ENCODE measurements around the gene SLC30A4.

Gene SLC30A4

DNA sequence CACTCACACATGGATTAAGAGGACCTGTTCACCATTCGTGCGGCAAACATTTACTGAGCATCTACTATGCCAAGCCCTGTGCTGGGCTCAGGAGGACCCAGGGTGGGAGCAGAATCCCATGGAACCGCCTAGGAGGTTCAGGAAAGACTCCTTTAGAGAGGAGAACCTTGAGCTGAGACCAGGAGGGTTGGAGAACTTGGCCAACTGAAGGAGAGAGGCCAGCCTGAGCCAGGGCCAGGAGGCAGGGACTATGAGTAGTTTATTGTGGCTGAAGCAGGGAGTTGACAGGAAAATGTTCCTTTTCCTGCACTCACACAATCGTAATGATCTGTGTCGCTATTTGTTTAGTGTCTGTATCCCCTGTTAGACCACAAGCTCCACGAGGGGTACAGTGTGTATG is 71.3 kb downstream of the SLC30A4 start:
- no peak overlapping the region for H3K4me3 ChIP-seq (ENCODE audit: low read depth, low read length)
- TF ChIP-seq, protein P1, sequence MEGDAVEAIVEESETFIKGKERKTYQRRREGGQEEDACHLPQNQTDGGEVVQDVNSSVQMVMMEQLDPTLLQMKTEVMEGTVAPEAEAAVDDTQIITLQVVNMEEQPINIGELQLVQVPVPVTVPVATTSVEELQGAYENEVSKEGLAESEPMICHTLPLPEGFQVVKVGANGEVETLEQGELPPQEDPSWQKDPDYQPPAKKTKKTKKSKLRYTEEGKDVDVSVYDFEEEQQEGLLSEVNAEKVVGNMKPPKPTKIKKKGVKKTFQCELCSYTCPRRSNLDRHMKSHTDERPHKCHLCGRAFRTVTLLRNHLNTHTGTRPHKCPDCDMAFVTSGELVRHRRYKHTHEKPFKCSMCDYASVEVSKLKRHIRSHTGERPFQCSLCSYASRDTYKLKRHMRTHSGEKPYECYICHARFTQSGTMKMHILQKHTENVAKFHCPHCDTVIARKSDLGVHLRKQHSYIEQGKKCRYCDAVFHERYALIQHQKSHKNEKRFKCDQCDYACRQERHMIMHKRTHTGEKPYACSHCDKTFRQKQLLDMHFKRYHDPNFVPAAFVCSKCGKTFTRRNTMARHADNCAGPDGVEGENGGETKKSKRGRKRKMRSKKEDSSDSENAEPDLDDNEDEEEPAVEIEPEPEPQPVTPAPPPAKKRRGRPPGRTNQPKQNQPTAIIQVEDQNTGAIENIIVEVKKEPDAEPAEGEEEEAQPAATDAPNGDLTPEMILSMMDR (IDR thresholded peaks at IDR 0.05; ENCODE audit: low read depth, low read length) = no peak

DNA sequence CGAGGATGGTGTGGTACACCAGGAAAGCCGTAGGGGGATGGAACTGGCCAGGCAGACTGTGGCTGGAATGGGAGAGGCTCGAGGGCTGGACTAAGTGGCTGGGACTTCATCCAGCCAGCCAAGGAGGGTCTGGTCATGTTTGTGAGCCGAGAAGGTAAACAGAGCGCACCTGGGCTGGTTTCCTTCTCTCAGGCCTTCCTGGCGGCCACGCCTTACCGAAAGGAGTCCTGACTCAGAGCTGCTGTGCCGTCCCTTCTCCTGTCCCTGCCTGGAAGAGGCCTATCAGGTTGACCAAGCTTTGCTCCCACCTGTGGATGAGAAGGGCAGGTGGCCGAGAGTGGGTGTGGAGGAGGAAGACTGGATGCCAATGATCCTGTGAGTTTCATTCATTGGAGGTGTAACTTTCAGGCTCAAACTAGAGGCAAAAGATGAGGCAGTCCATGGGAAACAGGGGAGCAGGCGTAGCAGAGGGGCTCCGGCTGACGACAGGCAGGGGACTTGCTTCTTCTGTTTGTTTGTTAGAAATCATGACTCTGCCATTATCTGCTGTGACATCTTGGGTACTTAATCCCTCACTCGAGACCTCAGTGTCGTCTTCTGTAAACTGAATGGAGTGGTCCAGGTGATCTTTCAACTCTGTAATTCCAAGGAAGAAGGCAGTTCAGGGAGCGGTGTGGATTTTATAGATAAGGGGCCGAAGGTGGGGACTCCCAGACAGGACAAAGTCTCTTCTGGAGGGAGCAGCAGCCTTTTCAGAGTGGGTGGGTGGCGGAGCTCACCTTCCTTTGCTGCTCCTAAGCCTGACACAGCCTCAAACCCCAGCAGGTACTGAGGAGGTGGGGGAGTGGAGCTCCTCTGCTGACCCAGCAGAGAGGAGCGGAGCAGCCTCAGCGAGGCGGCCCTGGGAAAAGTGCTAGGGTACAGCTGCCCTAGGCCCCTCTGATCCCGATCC is 72.4 kb downstream of the SLC30A4 start:
- TF ChIP-seq, protein P1 (IDR thresholded peaks at IDR 0.05; ENCODE audit: low read depth, low read length) = no peak
- H3K4me3 ChIP-seq (ENCODE audit: low read depth, low read length) = no peak overlapping the region

DNA sequence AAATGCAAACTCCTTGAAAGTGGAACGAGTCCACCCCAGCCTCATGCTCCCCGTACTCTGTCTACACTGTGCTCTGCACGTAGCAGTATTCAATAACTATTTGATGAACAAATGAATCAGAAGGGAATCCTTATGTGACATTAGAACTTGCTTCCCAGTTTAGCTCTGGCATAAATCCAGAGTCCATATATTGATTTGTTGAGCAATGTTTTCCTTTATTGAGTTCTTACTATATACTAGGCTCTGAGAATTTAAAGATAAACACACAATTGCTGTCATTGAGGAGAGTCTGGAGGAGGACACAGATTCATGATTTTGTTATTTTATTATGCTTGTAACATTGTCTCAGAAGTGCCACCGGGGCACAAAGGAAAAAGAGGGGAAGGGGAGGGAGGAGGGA is 73.2 kb downstream of the SLC30A4 start:
- TF ChIP-seq, protein P1 (IDR thresholded peaks at IDR 0.05; ENCODE audit: low read depth, low read length) = no peak
- H3K4me3 ChIP-seq (ENCODE audit: low read depth, low read length) = no peak overlapping the region

DNA sequence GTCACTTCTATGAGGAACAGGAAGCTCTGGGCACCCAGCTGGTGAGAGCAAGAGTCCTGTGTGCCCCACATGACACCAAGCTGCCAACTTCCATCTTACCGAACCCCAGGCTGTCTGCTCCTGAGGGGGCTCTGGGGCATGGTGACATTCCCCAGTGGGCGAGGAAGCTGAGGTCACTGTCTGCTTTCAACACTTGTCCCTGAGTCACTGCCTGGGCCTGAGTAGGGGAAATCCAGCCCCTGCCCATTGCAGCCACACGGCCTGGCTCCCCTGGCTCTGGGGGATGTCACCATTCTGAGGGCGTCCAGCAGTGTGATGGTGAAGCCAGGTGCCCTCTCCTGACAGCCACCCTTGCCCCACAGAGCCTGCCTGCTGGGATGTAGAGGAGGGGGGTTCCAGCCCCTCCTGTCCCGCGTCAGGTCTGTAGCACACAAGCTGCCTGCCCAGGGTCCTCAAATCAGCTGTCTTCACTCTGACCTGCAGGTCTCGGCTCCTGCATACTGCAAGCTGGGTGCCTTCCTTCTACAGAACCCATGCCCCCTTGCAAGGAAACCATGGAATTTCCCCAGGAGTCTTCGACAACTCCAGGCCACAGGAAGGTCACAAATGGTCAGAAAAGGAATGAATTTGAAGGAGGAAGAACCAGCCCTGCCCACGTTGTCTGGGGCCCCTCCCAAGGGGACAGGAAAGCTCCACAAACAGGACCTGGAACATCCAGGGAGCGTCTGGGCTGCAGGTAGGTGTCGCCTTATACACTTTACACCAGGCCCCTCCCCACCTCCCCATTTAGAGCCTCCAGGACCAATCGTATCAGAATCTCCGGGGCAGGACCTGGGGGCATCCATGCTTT is 74.3 kb downstream of the SLC30A4 start:
- TF ChIP-seq, protein P1 (IDR thresholded peaks at IDR 0.05; ENCODE audit: low read depth, low read length) = no peak
- H3K4me3 ChIP-seq (ENCODE audit: low read depth, low read length) = no peak overlapping the region

DNA sequence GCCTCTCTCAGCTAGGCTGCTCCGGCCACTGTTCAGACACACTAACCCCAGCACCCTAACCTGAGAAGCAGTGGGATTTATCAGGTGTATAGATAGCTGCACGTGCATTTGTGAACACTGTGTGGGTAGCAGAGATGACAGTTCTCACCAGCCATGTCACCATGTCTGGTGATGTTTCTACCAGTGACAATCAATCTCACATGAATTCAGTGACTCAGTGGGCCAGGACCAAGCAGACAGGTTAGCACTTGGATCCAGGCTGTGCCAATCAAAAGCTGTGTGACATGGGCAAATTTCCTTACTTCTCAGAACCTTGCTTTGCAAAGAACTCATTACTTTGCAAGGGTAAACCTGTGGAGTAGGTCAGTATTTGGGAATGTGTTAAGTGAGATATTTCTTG is 78.9 kb downstream of the SLC30A4 start:
- TF ChIP-seq, protein P1 (IDR thresholded peaks at IDR 0.05; ENCODE audit: low read depth, low read length) = no peak
- H3K4me3 ChIP-seq (ENCODE audit: low read depth, low read length) = no peak overlapping the region

DNA sequence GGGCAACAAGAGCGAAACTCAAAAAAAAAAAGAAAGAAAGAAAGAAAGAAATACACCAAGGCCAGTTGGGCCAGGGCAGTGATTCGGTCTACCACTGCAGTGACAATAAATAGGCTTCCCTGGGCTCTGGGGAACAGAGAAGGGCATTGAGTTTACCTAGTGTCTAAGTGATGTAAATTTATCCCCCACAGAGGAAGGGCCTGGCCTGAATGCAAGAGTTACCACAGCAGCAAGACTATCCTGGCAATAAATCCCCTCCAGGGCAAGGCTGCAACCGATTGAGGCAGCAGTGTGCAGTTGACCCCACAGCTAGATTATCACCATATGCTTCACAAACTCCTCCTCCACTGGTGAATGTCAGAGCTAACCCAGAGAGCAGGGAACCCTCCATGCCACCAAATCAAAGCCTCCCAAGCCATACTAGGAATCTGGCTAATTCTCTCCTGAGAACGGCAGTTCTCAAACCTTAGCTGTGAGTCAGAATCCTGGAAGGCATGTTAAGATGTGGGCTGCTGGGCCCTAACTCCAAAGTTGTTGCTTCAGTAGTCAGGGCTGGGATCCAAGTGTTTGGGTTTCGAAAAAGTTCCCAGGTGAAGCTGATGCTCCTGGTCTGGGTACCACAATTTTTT is 79.9 kb downstream of the SLC30A4 start:
- TF ChIP-seq, protein P1 (IDR thresholded peaks at IDR 0.05; ENCODE audit: low read depth, low read length) = no peak

More for the DNA sequence above, 79.9 kb downstream of the SLC30A4 start:
- no peak overlapping the region for H3K4me3 ChIP-seq (ENCODE audit: low read depth, low read length)
